GM21737 (cell line): ENCODE results near the gene DNAJC9.

Source experiments
- ATAC-seq: cut with Tn5 transposase; IDR thresholded peaks from one replicate; pipeline ENCODE4 v1.9.1; 2021; ENCODE audit warnings: mild to moderate bottlenecking, moderate library complexity; ENCODE audit not compliant: unreplicated experiment

Gene DNAJC9

GRCh38 chr10:73239908-73240307 is 7.1 kb downstream of the DNAJC9 start:
- no peak for ATAC-seq

- ATAC-seq = no peak
Observed at GRCh38 chr10:73238990-73239566, 8.0 kb downstream of the DNAJC9 start.

- no peak for ATAC-seq
Observed at GRCh38 chr10:73234695-73235094, 12.4 kb downstream of the DNAJC9 start.

GRCh38 chr10:73233883-73234282 is 13.2 kb downstream of the DNAJC9 start:
- ATAC-seq = no peak

GRCh38 chr10:73232887-73233286 is 14.2 kb downstream of the DNAJC9 start:
- ATAC-seq = no peak

- no peak for ATAC-seq
Observed at GRCh38 chr10:73229567-73229966, 17.5 kb downstream of the DNAJC9 start.

GRCh38 chr10:73228247-73228646 is 18.8 kb downstream of the DNAJC9 start:
- ATAC-seq = no peak

GRCh38 chr10:73226663-73227062 is 20.4 kb downstream of the DNAJC9 start:
- ATAC-seq = no peak

- ATAC-seq = no peak
Observed at GRCh38 chr10:73225518-73225917, 21.5 kb downstream of the DNAJC9 start.

- ATAC-seq = no peak
Observed at GRCh38 chr10:73220989-73221388, 26.1 kb downstream of the DNAJC9 start.

- ATAC-seq = no peak
Observed at GRCh38 chr10:73219384-73219783, 27.7 kb downstream of the DNAJC9 start.

GRCh38 chr10:73218431-73219191 is 28.4 kb downstream of the DNAJC9 start:
- no peak for ATAC-seq

GRCh38 chr10:73217628-73218027 is 29.4 kb downstream of the DNAJC9 start:
- ATAC-seq = no peak

GRCh38 chr10:73215749-73216148 is 31.3 kb downstream of the DNAJC9 start:
- ATAC-seq = no peak

- ATAC-seq = no peak
Observed at GRCh38 chr10:73211106-73211811, 35.8 kb downstream of the DNAJC9 start.

- no peak for ATAC-seq
Observed at GRCh38 chr10:73210395-73211105, 36.5 kb downstream of the DNAJC9 start.

- no peak for ATAC-seq
Observed at GRCh38 chr10:73209705-73210104, 37.4 kb downstream of the DNAJC9 start.

GRCh38 chr10:73207883-73208282 is 39.2 kb downstream of the DNAJC9 start:
- ATAC-seq = no peak

- ATAC-seq = no peak
Observed at GRCh38 chr10:73206385-73206784, 40.7 kb downstream of the DNAJC9 start.

- ATAC-seq = no peak
Observed at GRCh38 chr10:73205890-73206289, 41.2 kb downstream of the DNAJC9 start.

GRCh38 chr10:73205081-73205480 is 42.0 kb downstream of the DNAJC9 start:
- no peak for ATAC-seq
